ENCODE measurements around the gene CAD. TPM values are rescaled to one million over a fixed set of nuclear protein-coding genes. Genes with fewer than 3 reads are reported as not detected.

Gene CAD
- total RNA-seq, 1 experiment from 2014 or later, result 130 TPM

DNA sequence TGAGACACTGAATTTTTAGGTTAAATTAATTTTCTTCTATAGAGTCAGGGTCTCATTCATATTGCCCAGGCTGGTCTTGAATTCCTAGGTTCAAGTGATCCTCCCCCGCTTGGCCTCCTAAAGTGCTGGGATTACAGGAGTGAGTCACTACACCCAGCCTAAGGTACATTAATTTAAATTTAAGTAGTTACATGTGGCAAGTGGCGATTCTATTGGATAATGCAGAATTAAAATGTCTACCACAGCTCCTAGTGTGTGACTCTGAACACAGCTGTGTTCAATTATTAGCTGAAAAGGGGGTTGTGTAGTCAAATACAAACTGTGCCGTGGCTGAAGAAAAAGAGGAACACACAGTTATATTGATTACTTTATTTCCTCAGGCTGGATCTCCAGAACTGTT, 2.2 kb upstream of the CAD start:
- Histone ChIP-seq H3K23ac (ENCODE audit: insufficient read length, low read depth, low read length) (no peak overlapping the region), H2BK20ac (ENCODE audit: low read depth, low read length, poor library complexity, severe bottlenecking) (no peak overlapping the region), H3K4me1 (ENCODE audit: insufficient read depth, low read length) (peaks cover 4% of the 10 kb centered on the region; the same call in 1 of the 2 replicates), H4K20me1 (ENCODE audit: control insufficient read depth, insufficient read depth, insufficient read length) (no peaks in the 10 kb centered on the region), H2AFZ (ENCODE audit: low read length) (no peak overlapping the region), H2BK120ac (ENCODE audit: low read depth, low read length, poor library complexity, severe bottlenecking) (no peak overlapping the region), H3K56ac (ENCODE audit: insufficient read length, low read depth, low read length) (no peak overlapping the region), H4K5ac (ENCODE audit: insufficient read length, low read depth, low read length) (no peak overlapping the region), H2AK5ac (ENCODE audit: insufficient read length, low read length) (no peak overlapping the region), H3K27me3 (ENCODE audit: insufficient read depth, low read length) (no peaks in the 10 kb centered on the region), H2BK12ac (ENCODE audit: insufficient read length, low read depth, low read length) (no peak overlapping the region), H4K8ac (replicated peaks; ENCODE audit: insufficient read length, low read depth, low read length) (no peak overlapping the region), H2BK5ac (ENCODE audit: insufficient read length, low read length) (no peak overlapping the region), H3K4ac (ENCODE audit: low read depth, low read length) (no peak overlapping the region), H3K9ac (ENCODE audit: extremely low read depth, insufficient read length, low read length) (no peak overlapping the region), H3K79me1 (ENCODE audit: insufficient read depth, low read depth, low read length, poor library complexity, severe bottlenecking) (no peaks in the 10 kb centered on the region), H3K18ac (ENCODE audit: insufficient read length, low read depth, low read length) (no peak overlapping the region), H3K4me2 (ENCODE audit: insufficient read depth, insufficient read length, low read length) (no peak overlapping the region), H3K23me2 (ENCODE audit: insufficient read length, low read depth, low read length, poor library complexity, severe bottlenecking) (peaks cover 19% of the 10 kb centered on the region), H3K9me3 (ENCODE audit: control insufficient read depth, low read depth, low read length) (no peaks in the 10 kb centered on the region), H4K91ac (ENCODE audit: insufficient read length, low read depth, low read length) (no peak overlapping the region), H3K79me2 (ENCODE audit: insufficient read depth, low read length) (peaks cover 10% of the 10 kb centered on the region; the same call in 1 of the 2 replicates), H3T11ph (ENCODE audit: low read length) (no peak overlapping the region), H2BK15ac (ENCODE audit: low read depth, low read length) (no peak overlapping the region), H3K27ac (ENCODE audit: insufficient read length, low read depth, low read length) (no peak overlapping the region), H3K14ac (ENCODE audit: insufficient read depth, low read length) (no peak overlapping the region)
- TF ChIP-seq, protein P1, sequence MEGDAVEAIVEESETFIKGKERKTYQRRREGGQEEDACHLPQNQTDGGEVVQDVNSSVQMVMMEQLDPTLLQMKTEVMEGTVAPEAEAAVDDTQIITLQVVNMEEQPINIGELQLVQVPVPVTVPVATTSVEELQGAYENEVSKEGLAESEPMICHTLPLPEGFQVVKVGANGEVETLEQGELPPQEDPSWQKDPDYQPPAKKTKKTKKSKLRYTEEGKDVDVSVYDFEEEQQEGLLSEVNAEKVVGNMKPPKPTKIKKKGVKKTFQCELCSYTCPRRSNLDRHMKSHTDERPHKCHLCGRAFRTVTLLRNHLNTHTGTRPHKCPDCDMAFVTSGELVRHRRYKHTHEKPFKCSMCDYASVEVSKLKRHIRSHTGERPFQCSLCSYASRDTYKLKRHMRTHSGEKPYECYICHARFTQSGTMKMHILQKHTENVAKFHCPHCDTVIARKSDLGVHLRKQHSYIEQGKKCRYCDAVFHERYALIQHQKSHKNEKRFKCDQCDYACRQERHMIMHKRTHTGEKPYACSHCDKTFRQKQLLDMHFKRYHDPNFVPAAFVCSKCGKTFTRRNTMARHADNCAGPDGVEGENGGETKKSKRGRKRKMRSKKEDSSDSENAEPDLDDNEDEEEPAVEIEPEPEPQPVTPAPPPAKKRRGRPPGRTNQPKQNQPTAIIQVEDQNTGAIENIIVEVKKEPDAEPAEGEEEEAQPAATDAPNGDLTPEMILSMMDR (conservative IDR thresholded peaks at IDR 0.05), result no peak
- Mint-ChIP-seq H3K36me3 (ENCODE audit: insufficient read depth in 1 of 3, low read depth in 3 of 3) (peaks cover 26 to 47% (median 46%) of the 10 kb centered on the region in 3 experiments), H3K4me1 (peaks cover 31 to 38% of the 10 kb centered on the region in 2 experiments), H3K9me3 (peaks cover 0 to 1% of the 10 kb centered on the region in 2 experiments; a peak in 1 of 5 replicates), H3K4me3 (no peak overlapping the region), H3K27me3 (ENCODE audit: low read depth) (no peaks in the 10 kb centered on the region), H3K27ac (no peak overlapping the region; a peak in 1 of 7 replicates)
- WGBS (ENCODE audit: extremely low coverage, insufficient read length, low lambda C conversion rate), result no CpG with 5 or more reads among the region's 3 CpGs
- DNase-seq, result no peak

Data from H9 (cell line).